ENCODE data around the gene NDUFV3.
"Not testable (repeated sequence)": the region's sequence is repeated elsewhere in the genome, so short reads cannot be mapped to it uniquely, and the experiment has no call there.

Gene NDUFV3

DNA sequence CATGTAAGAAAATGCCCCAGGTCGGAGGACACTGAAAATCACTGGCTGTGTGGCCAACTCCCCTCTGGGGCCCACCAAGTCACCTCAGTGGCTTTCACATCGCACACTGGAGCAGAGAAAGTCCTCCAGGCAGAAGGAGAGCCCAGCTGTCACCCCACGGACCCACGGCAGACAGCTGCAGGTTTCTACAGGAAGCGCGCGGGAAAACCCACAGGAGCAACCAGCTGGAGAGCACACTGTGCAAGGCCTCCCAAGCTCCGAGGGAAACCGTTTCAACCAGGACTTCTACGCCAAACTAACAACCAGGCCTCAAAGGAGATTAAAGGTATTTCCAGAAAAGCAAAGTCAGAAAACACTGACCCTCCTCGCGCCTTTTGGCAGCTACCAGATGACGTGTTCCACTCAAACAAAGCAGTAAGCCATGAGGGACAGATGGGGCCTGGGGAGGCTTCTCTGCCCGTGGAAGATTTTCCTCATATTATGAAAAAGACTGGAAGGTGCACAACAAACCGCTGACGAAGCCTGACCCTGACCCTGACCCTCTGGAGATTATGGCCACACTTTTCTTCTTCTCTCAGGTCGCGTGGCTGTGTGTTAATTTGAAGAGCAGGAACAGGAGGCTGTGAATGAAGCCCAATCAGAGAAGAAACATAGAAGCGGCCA is 34.8 kb upstream of the NDUFV3 start:
- no peak for FAIRE-seq

- FAIRE-seq: no peak
These were observed 33.9 kb upstream of the NDUFV3 start for GRCh38 chr21:42858957-42859890.

DNA sequence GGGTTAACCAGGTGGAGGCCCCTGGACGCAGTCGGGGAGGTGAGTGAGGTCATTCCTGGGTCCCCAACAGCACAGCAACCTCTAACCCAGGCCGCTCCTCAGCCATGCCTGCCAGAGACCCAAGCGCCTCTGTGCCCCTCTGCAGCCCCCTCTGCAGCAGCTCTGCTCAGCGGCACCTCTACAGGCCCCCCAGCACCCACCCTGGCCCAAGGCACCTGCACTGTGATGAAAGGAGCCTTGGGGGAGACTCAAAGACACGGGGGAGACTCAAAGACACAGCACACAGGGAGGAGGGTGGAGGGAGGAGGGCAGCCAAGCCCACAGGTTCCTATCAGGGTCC is 33.2 kb upstream of the NDUFV3 start:
- FAIRE-seq: no peak

- FAIRE-seq: no peak
These were observed 32.8 kb upstream of the NDUFV3 start for GRCh38 chr21:42860345-42860744.

- FAIRE-seq: no peak
These were observed 31.7 kb upstream of the NDUFV3 start for GRCh38 chr21:42861311-42861847.

DNA sequence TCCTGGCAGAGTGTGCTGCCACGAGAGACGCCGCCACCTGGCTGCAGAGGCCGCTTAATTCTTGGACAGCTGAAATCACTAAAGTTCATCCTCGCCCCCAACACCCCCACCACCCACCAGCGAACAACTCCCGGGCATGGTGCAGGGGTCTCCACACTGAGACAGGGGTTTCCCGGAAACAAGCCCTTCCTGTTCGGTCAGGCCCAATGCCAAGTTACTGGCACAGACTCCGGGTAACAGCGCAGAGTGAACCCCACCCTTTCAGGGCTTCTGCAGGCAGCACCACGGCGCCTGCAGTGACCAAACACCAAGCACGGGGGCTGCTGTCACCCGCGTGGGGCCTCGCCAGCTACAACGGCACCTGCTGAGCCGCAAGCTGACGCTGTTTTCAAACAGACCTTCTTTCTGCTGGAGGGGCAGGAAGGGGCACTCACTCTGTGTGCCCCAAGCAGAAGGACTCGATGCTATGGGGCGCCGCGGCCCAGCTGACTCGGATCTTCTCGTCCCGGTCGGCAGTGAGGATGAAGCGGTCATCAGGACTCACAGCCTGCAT is 31.2 kb upstream of the NDUFV3 start:
- no peak for FAIRE-seq

- FAIRE-seq: no peak
These were observed 30.2 kb upstream of the NDUFV3 start for GRCh38 chr21:42862774-42863503.

DNA sequence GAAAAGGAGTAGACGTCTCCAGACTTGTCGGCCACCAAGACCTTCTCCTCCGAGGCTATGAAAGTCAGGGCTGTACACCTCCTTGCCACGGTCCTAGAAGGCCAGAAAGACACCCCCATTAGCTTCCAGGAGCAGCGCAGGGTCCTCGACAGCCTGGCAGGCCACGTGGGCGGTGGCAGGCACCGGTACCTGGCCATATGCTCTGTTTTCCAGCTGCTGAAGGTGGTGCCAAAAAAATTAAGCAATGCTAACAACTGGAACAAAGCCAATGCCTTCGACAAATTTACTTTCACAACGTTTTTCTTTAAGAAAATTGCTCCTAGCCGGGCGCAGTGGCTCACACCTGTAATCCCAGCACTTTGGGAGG is 29.6 kb upstream of the NDUFV3 start:
- FAIRE-seq: no peak

- no peak for FAIRE-seq
These were observed 28.8 kb upstream of the NDUFV3 start for GRCh38 chr21:42864286-42864685.

GRCh38 chr21:42864815-42865775 is 28.0 kb upstream of the NDUFV3 start:
- no peak for FAIRE-seq

DNA sequence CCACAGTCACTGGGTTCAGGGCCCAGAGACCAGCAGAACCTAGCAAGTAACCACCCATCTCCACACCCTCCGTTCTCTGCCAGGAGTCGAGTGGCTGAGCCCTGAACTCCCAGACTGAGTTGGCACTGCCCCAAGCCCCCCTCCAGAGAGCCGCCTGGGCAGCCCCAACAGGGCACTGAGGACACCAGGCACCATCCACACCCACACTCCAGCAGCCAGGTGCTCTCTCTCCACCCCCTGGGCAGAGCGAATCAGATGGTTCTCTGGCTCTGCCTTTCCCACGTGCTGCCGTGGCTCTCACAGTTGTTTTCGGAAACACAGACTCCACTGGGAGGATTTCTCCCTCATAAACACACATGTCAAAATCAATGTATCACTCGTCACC is 27.3 kb upstream of the NDUFV3 start:
- no peak for FAIRE-seq

DNA sequence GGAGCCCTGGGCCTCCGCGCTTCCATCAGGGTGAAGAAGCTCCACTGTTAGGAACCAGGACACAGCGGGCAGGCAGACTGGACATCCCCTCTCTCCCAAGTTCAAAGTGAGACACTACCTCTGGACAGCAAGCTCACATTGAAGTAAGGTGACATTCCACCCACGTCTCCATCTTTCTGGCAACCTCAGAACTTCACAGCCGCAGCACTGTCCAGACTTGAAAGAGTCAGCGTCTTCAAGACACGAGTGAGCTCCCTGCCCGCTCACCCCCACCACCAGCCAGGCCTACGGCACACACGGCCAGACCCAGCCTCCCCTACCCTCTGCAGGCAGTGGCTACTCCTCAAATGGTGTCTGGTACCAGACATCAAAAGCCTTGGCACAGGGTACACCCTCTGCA is 24.9 kb upstream of the NDUFV3 start:
- no peak for FAIRE-seq

DNA sequence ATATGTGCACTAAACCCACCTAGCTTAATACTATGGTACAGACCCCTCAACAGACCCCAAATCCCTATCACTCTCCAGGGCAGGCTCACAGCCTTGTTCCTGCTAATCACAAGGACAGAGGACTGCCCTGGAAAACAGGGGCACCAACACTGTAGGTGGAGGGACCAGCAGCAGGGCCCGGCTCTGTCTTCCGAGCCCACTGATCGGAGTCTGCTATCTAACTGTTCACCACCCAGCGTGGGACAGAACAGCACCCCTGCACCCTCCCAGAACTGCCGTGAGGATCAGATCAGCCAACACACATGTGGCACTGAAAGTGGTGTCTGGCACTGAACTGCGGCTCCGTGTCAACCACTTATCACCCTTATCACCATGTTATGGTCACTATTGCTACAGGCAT is 20.0 kb upstream of the NDUFV3 start:
- FAIRE-seq: no peak

- not testable (repeated sequence) for FAIRE-seq
These were observed 17.3 kb upstream of the NDUFV3 start for GRCh38 chr21:42875811-42876210.

GRCh38 chr21:42878678-42878992 is 14.5 kb upstream of the NDUFV3 start:
- FAIRE-seq: no peak

DNA sequence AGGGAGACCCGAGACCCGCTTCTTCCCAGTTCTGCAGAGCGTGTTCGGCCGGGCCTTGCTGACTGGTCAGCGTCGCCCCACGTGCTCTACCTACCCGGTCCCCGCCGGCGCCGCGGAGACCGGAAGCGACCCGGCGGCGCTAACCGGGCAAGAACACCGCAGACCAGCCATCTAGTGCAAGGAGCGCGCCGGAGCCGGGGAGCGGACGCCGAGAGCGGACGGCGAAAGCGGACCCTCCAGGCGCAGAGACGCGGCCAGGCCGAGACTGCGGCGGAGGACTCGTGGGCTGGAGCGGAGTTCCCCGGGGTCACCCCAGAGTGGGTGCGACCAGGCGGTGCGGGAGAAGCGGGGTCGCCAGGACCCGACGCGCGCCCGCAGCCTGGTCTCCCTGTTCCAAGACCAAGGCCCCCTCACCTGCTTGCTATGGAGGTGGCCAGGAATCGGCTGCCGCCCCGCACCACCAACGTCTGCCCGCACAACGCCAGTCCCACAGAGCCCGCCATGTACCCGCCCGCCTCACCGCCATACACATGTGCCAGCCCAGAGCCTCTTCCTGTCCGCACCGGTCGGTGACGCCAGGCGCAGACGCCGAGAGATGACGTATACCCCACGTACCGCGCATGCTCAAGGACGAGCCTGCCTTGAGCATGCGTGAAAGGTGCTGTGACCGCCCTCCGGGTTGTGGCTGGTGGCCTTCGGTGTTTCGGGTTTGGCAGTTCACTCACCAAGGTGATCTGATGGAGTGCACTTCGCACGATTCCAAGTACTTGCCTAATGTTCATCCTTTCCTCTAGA is 13.9 kb upstream of the NDUFV3 start, which contains the start of gene WDR4:
Gene WDR4 (minus strand): TSS at position 547 of the 795 bp plus-strand sequence. CDS start 44 bp downstream, at position 503.
- no peak for FAIRE-seq

- no peak for FAIRE-seq
These were observed 12.8 kb upstream of the NDUFV3 start for GRCh38 chr21:42880352-42880751.

DNA sequence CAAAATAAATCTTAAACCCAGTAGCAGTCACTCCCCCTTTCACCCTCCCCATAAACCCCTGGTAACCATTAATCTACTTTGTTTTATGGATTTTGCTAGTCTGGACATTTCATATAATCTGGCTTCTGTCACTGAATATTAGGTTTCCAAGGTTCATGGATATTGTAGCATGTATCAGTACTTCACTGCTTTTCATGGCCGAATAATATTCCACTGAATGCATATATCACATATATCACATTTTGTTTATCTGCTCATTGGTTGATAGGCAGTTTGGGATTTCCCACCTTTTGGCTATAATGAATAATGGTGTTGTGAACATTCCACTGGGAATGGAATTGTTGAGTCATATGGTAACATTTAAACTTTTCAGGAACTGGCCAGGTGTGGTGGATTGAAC is 9.2 kb upstream of the NDUFV3 start:
- no peak for FAIRE-seq

DNA sequence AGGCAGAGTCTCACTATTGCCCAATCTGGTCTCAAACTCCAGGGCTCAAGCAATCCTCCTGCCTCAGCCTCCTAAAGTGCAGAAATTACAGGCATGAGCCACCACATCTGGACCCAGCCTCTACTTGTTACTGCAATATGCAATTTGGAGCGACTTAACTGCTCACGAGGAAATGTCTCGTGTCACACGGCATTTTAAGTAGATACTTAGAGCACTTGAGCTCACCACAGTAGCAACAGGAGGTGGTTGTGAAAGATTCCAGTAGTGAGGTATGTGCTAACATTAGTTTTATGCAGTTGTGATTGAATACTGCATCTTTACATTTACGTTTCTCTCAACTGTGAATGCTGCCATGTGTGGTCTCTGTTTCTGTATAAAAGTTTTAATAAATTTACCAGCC is 5.8 kb upstream of the NDUFV3 start:
- no peak for FAIRE-seq

GRCh38 chr21:42892582-42892930 is 553 bp upstream of the NDUFV3 start:
- no peak for FAIRE-seq

- no peak for FAIRE-seq
These were observed 7.3 kb downstream of the NDUFV3 start for GRCh38 chr21:42900446-42900845.

All from A204.1 (cell line).